H1 (cell line): ENCODE results near the gene MRPL19. TPM values are rescaled to one million over a fixed set of nuclear protein-coding genes. Genes with fewer than 3 reads are reported as not detected.

Experiments
- BACH1 ChIP-seq: IDR thresholded peaks from 2 replicates; pipeline ENCODE4 v1.6.1; 2012; ENCODE audit warnings: low read length, improper control_type of control experiment
- NRF1 ChIP-seq: IDR thresholded peaks from 2 replicates; pipeline ENCODE4 v1.6.1; 2011; ENCODE audit warnings: mild to moderate bottlenecking, low read depth, low read length, improper control_type of control experiment
- RNF2 ChIP-seq: fragments of 200-900, 300-1000 bp; sonication (generic); IDR thresholded peaks from 2 replicates; pipeline ENCODE4 v1.7.1; 2016; ENCODE audit warnings: borderline replicate concordance, low read depth, mild to moderate bottlenecking, antibody characterized with exemption, low read length; ENCODE audit not compliant: poor library complexity, severe bottlenecking; ENCODE audit errors: missing control alignments
- RXRA ChIP-seq: IDR thresholded peaks from 2 replicates; pipeline ENCODE4 v1.6.1; 2011; ENCODE audit warnings: low read depth, mild to moderate bottlenecking, low read length, moderate library complexity; ENCODE audit not compliant: insufficient read depth
- SP1 ChIP-seq: IDR thresholded peaks from 2 replicates; pipeline ENCODE4 v1.6.1; 2011; ENCODE audit warnings: low read depth, low read length
- SP2 ChIP-seq: IDR thresholded peaks from 2 replicates; pipeline ENCODE4 v1.6.1; 2012; ENCODE audit warnings: mild to moderate bottlenecking, low read length, inconsistent platforms
- SP4 ChIP-seq: IDR thresholded peaks from 2 replicates; pipeline ENCODE4 v1.6.1; 2012; ENCODE audit warnings: low read length, inconsistent platforms
- polyA plus RNA-seq, 7 experiments: library from polyadenylated mRNA; depleted of rRNA in 3 of 7; stranded (reverse) in 5 of 7; unstranded in 2 of 7; fragments of >200 nt in 5 of 7; fragments of 200-250 nt in 2 of 7; gene quantifications; 1 replicate in 5 of 7; 2 replicates in 1 of 7; 4 replicates in 1 of 7; pipeline versions ENCODE4 v1.2.1 to v1.2.3, GENCODE V29; 2011 to 2013; ENCODE audit warnings: missing spikeins in 2 of 7, mixed read lengths in 2 of 7
- total RNA-seq: library from RNA; stranded (reverse); fragmentation: NEBNext Ultra II Directional; extraction: Animal tissue kit (Norgen Biotek cat#: 25700); gene quantifications from 2 replicates; pipeline ENCODE4 v1.2.1, GENCODE V29; 2021
- TF ChIP-seq, protein P1 (sequence below): IDR thresholded peaks from 2 replicates; pipeline ENCODE4 v1.6.1; 2011; ENCODE audit warnings: low read length, improper control_type of control experiment
- TF ChIP-seq, protein P2 (sequence below): IDR thresholded peaks from 2 replicates; pipeline ENCODE4 v1.6.1; 2012; ENCODE audit warnings: low read length, inconsistent platforms
- TF ChIP-seq, protein P3 (sequence below): IDR thresholded peaks from 2 replicates; pipeline ENCODE4 v1.6.1; 2012; ENCODE audit warnings: inconsistent platforms

The MRPL19 gene
- total and polyA plus RNA-seq, 2 of the 8 experiments (the other 6 are each of a cell fraction or from before 2014, with no cell fraction given), result 18.1 to 75.2 TPM

DNA sequence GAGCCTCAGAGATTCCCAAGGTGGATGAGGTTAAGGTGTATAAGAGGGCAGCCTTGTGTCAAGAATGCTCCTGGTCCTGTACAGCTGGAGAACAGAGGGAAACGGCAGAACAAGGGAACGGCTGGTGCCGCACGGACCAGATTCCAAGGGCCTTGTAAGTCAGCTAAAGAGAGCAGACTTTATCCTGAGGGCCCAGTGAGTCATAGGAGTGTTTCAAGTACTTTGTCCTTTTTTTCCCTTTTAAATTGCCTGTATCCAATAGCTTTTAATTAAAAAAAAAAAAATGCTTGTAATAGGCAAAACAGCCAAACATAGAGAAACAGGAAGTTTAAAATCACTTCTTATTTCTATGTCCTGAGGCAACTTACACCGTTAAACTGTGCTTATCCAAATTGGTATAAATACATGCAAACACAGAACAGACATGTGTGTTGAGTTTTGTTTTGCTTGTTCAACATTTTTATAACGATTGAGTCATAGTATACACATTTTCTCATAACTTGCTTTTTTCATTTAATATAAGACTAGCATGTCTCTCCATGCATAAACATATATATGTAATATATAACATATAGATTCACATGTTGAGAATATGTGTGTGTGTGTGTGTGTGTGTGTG, 43.8 kb upstream of the MRPL19 start (continued):
- TF ChIP-seq, protein P1, sequence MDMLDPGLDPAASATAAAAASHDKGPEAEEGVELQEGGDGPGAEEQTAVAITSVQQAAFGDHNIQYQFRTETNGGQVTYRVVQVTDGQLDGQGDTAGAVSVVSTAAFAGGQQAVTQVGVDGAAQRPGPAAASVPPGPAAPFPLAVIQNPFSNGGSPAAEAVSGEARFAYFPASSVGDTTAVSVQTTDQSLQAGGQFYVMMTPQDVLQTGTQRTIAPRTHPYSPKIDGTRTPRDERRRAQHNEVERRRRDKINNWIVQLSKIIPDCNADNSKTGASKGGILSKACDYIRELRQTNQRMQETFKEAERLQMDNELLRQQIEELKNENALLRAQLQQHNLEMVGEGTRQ, result no peak
- TF ChIP-seq RXRA (no peak), SP1 (no peak), BACH1 (no peak), SP4 (no peak), NRF1 (no peak), SP2 (no peak), RNF2 (no peak)
- TF ChIP-seq, protein P2, sequence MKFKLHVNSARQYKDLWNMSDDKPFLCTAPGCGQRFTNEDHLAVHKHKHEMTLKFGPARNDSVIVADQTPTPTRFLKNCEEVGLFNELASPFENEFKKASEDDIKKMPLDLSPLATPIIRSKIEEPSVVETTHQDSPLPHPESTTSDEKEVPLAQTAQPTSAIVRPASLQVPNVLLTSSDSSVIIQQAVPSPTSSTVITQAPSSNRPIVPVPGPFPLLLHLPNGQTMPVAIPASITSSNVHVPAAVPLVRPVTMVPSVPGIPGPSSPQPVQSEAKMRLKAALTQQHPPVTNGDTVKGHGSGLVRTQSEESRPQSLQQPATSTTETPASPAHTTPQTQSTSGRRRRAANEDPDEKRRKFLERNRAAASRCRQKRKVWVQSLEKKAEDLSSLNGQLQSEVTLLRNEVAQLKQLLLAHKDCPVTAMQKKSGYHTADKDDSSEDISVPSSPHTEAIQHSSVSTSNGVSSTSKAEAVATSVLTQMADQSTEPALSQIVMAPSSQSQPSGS, result no peak
- TF ChIP-seq, protein P3, sequence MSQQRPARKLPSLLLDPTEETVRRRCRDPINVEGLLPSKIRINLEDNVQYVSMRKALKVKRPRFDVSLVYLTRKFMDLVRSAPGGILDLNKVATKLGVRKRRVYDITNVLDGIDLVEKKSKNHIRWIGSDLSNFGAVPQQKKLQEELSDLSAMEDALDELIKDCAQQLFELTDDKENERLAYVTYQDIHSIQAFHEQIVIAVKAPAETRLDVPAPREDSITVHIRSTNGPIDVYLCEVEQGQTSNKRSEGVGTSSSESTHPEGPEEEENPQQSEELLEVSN, result no peak
